Prostate gland (tissue), 2 donors: ENCODE results near the gene CACNA1F. TPM values are rescaled to one million over a fixed set of nuclear protein-coding genes. Genes with fewer than 3 reads are reported as not detected.

Experiments
- DNase-seq: peaks from one replicate; pipeline ENCODE4 v3.0.0-alpha.2; 2019; ENCODE audit warnings: low spot score
- H3K27ac ChIP-seq, 2 donors: fragments of 200-600 bp; sonication (generic); 2 replicates each; pipeline ENCODE4 v1.5.1; 2017 to 2019
- H3K27me3 ChIP-seq: fragments of 200-600 bp; sonication (generic); replicated peaks from 2 replicates; pipeline ENCODE4 v1.5.1; 2019; ENCODE audit not compliant: insufficient read depth
- H3K36me3 ChIP-seq, 2 donors: fragments of 200-600 bp; sonication (generic); 1 replicate in 1 of 2; 2 replicates in 1 of 2; pipeline versions ENCODE4 v1.5.1 to v1.8.1; 2017 to 2019
- H3K4me1 ChIP-seq: fragments of 200-600 bp; sonication (generic); replicated peaks from 2 replicates; pipeline ENCODE4 v1.5.1; 2019
- H3K4me3 ChIP-seq, 2 donors: fragments of 200-600 bp; sonication (generic); 2 replicates each; pipeline ENCODE4 v1.5.1; 2017 to 2019
- H3K9me3 ChIP-seq: fragments of 200-600 bp; sonication (generic); 2 replicates; pipeline ENCODE4 v1.5.1; 2017
- POLR2A ChIP-seq: fragments of 450-650 bp; IDR thresholded peaks from one replicate; pipeline ENCODE4 v1.6.1; 2016; ENCODE audit warnings: antibody characterized with exemption, mild to moderate bottlenecking
- POLR2AphosphoS5 ChIP-seq: sonication (generic); formaldehyde crosslinking; IDR thresholded peaks from one replicate; pipeline ENCODE4 v1.6.1; 2017; ENCODE audit warnings: antibody characterized with exemption
- WGBS: methylation state at CpG from one replicate; pipeline ENCODE4 v1.1.5; 2018; 5-methylcytosine and 5-hydroxymethylcytosine counted together
- intact Hi-C: fragments of 100-400 bp; cut with DNase I; formaldehyde crosslinking; loops from one replicate; pipeline ENCODE4 v1.14.2; 2022
- total RNA-seq, 2 donors: library from RNA; depleted of rRNA; stranded (reverse); fragments of >200 nt; gene quantifications; one replicate each; pipeline ENCODE4 v1.1.0, GENCODE V29; 2016
- TF ChIP-seq, protein P1 (sequence below), 4 experiments: fragments of 200-600 bp in 2 of 4; fragments of 450-650 bp in 2 of 4; sonication (generic) in 2 of 4; IDR thresholded peaks; 1 replicate in 3 of 4; 2 replicates in 1 of 4; pipeline ENCODE4 v1.5.1; 2016 to 2019; ENCODE audit warnings: antibody characterized with exemption in 4 of 4, mild to moderate bottlenecking in 2 of 4, moderate library complexity in 2 of 4

The CACNA1F gene
- total RNA-seq, 2 donors from 2014 or later: 0.17 TPM; not detected in 1

DNA sequence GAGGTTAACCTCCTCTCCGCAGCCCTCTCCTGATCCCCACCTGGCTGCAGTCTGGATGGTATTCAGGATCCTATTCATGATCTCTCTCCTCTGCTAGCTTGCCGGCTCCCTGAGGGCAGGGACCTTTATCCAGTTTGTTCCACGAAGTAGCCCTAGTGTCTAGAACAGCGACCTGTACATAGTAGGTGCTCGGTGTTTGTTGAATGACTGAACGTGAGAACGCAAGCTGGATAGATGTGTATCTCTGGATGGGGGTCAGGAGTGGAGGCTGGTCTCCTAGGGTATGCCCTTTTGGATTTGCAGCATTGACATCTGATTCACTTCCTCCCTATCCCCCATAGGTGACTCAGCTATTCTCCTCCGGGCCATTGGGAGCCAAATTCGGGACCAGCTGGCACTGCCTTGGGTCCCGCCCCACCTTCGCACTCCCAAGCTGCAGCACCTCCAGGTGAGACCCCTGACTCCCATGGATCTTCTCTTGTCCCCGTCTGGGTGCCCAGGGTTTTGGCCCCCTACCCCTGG is 9.5 kb upstream of the CACNA1F start:
- Histone ChIP-seq H3K4me1 (no peaks in the 10 kb centered on the region), H3K36me3 (peaks cover 0 to 8% of the 10 kb centered on the region in 2 donors), H3K9me3 (no peaks in the 10 kb centered on the region), H3K4me3 (no peak overlapping the region), H3K27ac (no peak overlapping the region), H3K27me3 (no peaks in the 10 kb centered on the region)
- intact Hi-C loops: no loop called here
- DNase-seq: no peak
- 93% methylated on average over 11 of the region's 12 CpGs for WGBS
- TF ChIP-seq, protein P1, sequence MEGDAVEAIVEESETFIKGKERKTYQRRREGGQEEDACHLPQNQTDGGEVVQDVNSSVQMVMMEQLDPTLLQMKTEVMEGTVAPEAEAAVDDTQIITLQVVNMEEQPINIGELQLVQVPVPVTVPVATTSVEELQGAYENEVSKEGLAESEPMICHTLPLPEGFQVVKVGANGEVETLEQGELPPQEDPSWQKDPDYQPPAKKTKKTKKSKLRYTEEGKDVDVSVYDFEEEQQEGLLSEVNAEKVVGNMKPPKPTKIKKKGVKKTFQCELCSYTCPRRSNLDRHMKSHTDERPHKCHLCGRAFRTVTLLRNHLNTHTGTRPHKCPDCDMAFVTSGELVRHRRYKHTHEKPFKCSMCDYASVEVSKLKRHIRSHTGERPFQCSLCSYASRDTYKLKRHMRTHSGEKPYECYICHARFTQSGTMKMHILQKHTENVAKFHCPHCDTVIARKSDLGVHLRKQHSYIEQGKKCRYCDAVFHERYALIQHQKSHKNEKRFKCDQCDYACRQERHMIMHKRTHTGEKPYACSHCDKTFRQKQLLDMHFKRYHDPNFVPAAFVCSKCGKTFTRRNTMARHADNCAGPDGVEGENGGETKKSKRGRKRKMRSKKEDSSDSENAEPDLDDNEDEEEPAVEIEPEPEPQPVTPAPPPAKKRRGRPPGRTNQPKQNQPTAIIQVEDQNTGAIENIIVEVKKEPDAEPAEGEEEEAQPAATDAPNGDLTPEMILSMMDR (IDR thresholded peaks at IDR 0.05): no peak
- TF ChIP-seq POLR2AphosphoS5 (no peak), POLR2A (no peak)

DNA sequence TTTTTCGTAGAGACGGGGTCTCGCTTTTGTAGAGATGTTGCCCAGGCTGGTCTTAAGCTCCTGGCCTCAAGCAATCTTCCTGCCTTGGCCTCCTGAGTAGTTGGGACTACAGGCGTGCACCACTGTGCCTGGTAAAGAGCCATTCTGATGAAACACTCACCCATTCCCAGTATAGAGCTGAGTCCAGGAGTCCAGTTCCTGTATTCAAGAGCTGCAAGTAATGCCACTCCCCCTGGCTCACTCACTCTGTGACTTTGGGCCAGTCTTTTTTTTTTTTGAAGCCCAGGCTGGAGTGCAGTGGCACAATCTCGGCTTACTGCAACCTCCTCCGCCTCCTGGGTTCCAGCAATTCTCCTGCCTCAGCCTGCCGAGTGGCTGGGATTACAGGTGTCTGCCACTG is 5.6 kb upstream of the CACNA1F start:
- WGBS: 78% methylated on average over 6 of the region's 7 CpGs
- DNase-seq: no peak
- intact Hi-C loops: no loop called here
- Histone ChIP-seq H3K27me3 (no peaks in the 10 kb centered on the region), H3K4me3 (no peak overlapping the region), H3K27ac (no peak overlapping the region), H3K4me1 (no peaks in the 10 kb centered on the region), H3K9me3 (no peaks in the 10 kb centered on the region), H3K36me3 (peaks cover 0 to 8% of the 10 kb centered on the region in 2 donors)
- TF ChIP-seq, protein P1 (IDR thresholded peaks at IDR 0.05): no peak
- TF ChIP-seq POLR2AphosphoS5 (no peak), POLR2A (no peak)

DNA sequence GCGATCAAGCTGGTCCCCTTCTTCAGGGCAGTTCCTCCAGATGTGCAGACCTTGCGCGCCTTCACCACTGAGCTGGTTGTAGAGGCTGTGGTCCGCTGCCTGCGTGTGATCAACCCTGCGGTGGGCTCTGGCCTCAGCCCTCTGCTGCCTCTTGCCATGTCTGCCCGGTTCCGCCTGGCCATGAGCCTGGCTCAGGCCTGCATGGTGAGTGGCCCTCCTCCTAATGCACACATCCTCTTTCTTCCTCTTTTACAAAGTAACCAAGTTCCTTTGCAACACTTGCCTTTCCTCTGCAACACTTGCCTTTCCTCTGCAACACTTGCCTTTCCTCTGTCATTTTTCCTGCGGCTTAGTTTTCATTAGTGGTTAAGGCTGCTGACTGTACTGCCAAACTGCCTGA is 3.9 kb upstream of the CACNA1F start:
- Histone ChIP-seq H3K4me3 (no peak overlapping the region), H3K27me3 (no peaks in the 10 kb centered on the region), H3K36me3 (no peaks in the 10 kb centered on the region), H3K9me3 (no peaks in the 10 kb centered on the region), H3K4me1 (no peaks in the 10 kb centered on the region), H3K27ac (no peak overlapping the region)
- WGBS: 93% methylated on average over 9 of the region's 9 CpGs
- intact Hi-C loops: no loop called here
- TF ChIP-seq, protein P1 (IDR thresholded peaks at IDR 0.05): no peak
- TF ChIP-seq POLR2A: no peak
- TF ChIP-seq POLR2AphosphoS5: no peak
- no peak for DNase-seq

DNA sequence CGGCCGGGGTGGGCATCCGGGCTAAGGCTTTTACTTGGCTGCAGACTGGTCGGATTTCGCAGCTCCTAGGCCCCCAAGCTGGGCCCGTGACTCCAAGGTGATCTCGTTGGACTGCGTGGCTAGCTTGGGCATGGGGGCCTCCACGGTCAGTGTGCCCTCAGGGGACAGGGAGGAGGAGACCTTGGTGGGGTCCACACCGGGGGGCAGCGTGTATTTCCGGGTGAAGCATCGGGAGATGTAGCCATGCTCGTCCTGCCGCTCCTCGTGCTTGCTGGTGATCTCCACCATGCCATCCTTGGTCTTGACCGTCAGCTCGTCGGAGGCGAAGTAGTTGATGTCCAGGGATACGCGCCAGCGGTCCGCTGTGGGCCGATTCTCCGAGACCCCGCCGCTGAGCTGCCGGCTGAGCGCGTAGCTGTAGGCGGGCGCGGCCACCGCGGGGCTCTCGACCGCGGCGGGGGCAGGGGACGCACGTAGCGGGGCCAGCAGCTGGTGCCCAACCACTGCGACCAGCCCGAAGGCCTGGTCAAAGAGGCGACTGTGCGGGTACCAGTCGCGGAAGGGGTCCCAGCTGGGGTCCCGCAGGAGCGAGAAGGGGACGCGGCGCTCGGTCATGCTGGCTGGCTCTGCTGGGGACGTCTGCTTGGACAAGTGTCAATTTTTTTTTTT is 881 bp upstream of the CACNA1F start:
- H3K4me3 ChIP-seq: no peak overlapping the region
- WGBS: 49% methylated on average over 12 of the region's 56 CpGs
- H3K4me1 ChIP-seq: no peaks in the 10 kb centered on the region
- TF ChIP-seq, protein P1 (IDR thresholded peaks at IDR 0.05): no peak
- TF ChIP-seq POLR2A: no peak
- no peak for TF ChIP-seq POLR2AphosphoS5
- DNase-seq: no peak
- H3K9me3 ChIP-seq: no peaks in the 10 kb centered on the region
- H3K27me3 ChIP-seq: no peaks in the 10 kb centered on the region
- intact Hi-C loops: no loop called here
- H3K27ac ChIP-seq: no peak overlapping the region
- H3K36me3 ChIP-seq: no peaks in the 10 kb centered on the region

DNA sequence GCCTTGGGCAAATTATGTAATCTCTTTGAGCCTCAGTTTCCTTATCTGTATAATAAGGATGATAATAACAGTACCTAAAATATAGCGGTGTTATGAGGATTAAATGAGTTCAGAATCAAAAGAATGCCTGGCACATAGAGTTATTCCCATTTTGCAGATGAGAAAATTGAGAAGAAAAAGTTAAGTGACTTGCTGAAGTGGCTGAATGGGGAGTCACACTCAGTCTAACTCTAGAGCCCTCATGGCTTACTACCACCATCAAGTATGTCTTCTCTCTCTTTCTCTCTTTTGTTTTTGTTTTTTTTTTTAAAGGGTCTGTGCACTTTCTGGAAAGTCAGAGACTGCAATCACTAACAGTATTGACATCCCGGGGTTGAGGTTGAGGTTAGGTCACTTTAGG is 615 bp downstream of the CACNA1F start:
- no peaks in the 10 kb centered on the region for H3K36me3 ChIP-seq
- no peak overlapping the region for H3K4me3 ChIP-seq
- no peak for DNase-seq
- H3K4me1 ChIP-seq: no peaks in the 10 kb centered on the region
- intact Hi-C loops: no loop called here
- TF ChIP-seq, protein P1 (IDR thresholded peaks at IDR 0.05): no peak
- no peak for TF ChIP-seq POLR2AphosphoS5
- no peak for TF ChIP-seq POLR2A
- no peaks in the 10 kb centered on the region for H3K9me3 ChIP-seq
- no peaks in the 10 kb centered on the region for H3K27me3 ChIP-seq
- no peak overlapping the region for H3K27ac ChIP-seq
- WGBS: 83% methylated on average over 2 of the region's 2 CpGs
